ENCODE results near the gene CTNNA1.
"Not testable (repeated sequence)": the region's sequence is repeated elsewhere in the genome, so short reads cannot be mapped to it uniquely, and the experiment has no call there.

The CTNNA1 gene

DNA sequence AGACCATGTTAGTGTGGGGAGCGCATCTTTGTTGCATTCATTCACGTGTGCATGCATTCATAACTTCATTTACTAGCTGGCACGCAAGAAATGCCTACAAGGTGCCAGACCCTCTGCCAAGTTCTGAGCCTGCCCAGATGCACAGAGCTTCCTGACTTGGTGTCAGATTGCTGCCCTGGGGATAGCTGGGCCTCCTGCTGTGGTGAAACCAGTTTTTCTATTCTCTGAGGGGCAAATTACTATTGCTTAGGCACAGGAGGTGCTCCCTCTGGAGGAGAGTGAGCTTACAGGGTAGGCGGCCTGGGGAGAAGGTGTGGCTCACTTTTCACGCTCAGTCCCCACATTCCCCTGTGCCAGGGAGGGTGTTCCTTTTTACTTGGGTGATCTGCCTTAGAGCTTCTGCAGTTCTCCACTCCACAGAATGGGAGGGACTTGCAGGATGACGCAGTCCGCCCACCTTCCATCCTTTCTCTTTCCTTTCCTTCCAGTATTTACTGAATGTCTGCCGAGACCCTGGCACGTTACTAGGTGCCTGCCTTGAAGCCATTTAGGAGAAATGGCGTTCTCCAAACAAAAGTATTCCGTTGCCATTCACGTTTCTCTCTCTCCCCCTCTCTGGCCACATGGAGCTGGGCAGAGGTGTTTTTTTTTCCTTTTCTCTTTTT is 27.9 kb upstream of the CTNNA1 start:
- Histone ChIP-seq H3K27ac (peak overlapping the region in 1 of 2 donors; percentile 23), H3K4me3 (no peak overlapping the region)
- TF ChIP-seq, protein P1, sequence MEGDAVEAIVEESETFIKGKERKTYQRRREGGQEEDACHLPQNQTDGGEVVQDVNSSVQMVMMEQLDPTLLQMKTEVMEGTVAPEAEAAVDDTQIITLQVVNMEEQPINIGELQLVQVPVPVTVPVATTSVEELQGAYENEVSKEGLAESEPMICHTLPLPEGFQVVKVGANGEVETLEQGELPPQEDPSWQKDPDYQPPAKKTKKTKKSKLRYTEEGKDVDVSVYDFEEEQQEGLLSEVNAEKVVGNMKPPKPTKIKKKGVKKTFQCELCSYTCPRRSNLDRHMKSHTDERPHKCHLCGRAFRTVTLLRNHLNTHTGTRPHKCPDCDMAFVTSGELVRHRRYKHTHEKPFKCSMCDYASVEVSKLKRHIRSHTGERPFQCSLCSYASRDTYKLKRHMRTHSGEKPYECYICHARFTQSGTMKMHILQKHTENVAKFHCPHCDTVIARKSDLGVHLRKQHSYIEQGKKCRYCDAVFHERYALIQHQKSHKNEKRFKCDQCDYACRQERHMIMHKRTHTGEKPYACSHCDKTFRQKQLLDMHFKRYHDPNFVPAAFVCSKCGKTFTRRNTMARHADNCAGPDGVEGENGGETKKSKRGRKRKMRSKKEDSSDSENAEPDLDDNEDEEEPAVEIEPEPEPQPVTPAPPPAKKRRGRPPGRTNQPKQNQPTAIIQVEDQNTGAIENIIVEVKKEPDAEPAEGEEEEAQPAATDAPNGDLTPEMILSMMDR (IDR thresholded peaks at IDR 0.05): no peak
- no peak for DNase-seq (ENCODE audit: low spot score)

DNA sequence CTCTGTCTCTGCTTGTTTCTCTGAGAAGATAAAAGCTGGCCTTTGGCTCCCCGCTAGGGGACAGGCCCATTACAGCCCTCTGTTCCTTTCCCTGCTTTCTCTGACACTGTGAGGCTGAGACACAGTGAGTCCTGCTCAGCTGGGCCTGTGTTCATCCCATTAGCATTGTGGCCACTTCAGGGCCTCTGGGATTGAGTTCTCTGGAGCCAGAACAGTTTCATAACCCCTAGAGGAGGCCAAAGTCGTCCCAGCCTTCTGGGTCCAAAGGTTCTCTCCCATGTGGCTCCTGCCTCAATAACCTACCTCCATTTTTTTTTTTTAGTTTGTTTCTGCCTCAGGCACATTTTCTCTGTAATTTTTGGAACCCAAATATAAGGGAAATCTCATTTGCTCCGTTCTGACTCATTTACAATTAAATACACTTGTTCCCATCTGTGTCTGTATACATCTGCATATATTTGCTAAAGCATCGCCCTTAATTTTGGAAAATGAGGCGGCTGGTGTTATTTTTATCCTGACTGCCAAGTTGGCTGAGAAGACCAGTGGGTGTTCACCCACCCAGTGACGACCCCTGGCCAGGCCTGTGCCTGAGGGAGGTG is 27.3 kb upstream of the CTNNA1 start:
- DNase-seq (ENCODE audit: low spot score): no peak
- Histone ChIP-seq H3K27ac (peak overlapping the region in 1 of 2 donors; percentile 23), H3K4me3 (no peak overlapping the region)
- TF ChIP-seq, protein P1 (IDR thresholded peaks at IDR 0.05): no peak

DNA sequence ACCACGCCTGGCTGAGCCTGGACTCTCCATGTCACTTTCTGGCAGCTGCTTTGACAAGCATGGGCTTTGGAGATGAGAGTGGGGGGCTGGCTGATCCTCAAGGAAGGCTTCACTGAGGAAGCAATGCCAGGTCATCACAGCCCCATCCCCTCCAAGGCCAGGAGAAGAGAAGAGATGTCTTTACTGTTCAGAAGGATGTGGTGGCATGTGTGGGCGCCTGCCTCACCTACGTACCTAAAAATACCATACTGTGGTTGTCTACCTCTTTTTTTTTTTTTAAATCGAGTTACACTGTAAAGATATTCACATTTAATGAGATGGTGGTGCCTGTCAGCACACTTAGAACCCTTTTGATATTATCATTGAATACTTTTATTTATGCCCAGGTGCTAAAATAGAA is 26.4 kb upstream of the CTNNA1 start:
- Histone ChIP-seq H3K27ac (no peak overlapping the region), H3K4me3 (no peak overlapping the region)
- DNase-seq (ENCODE audit: low spot score): no peak
- TF ChIP-seq, protein P1 (IDR thresholded peaks at IDR 0.05): no peak

DNA sequence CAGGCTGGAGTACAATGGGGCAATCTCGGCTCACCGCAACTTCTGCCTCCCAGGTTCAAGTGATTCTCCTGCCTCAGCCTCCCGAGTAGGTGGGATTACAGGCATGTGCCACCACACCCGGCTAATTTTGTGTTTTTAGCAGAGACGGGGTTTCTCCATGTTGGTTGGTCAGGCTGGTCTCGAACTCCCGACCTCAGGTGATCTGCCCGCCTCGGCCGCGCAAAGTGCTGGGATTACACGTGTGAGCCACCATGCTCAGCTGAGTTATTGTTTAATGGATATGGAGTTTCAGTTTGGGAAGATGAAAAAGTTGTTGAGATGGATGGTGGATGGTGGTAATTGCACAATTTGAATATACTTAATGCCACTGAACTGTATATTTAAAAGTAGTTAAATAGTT is 22.7 kb upstream of the CTNNA1 start:
- H3K27ac ChIP-seq; DNase-seq (ENCODE audit: low spot score); H3K4me3 ChIP-seq: not testable (repeated sequence)

GRCh38 chr5:138732466-138732865 is 20.8 kb upstream of the CTNNA1 start:
- no peak for DNase-seq (ENCODE audit: low spot score)
- TF ChIP-seq, protein P1 (IDR thresholded peaks at IDR 0.05): no peak

DNA sequence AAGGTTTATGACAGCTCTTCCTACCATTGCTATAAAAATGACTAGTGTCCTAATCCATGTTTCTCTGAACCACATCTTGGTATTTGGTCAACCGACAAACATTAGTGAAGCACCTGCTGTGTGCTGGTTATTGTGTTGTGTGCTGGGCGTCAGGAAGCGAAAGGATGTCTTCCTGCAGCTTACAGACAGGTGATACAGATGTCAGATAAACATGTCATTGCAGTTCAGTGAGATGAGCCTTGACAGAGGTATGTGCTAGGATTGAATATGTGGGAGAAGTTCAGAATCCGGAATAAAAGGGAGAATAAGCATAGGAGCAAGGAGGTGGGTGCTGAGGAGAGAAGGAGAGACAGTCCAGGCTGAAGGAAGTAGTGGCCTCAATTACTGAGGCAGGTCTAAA is 20.3 kb upstream of the CTNNA1 start:
- no peak for DNase-seq (ENCODE audit: low spot score)
- H3K27ac ChIP-seq: no peak overlapping the region
- TF ChIP-seq, protein P1 (IDR thresholded peaks at IDR 0.05): no peak

More at GRCh38 chr5:138732466-138732865, 20.8 kb upstream of the CTNNA1 start:
- Histone ChIP-seq H3K27ac (no peak overlapping the region), H3K4me3 (no peak overlapping the region)

DNA sequence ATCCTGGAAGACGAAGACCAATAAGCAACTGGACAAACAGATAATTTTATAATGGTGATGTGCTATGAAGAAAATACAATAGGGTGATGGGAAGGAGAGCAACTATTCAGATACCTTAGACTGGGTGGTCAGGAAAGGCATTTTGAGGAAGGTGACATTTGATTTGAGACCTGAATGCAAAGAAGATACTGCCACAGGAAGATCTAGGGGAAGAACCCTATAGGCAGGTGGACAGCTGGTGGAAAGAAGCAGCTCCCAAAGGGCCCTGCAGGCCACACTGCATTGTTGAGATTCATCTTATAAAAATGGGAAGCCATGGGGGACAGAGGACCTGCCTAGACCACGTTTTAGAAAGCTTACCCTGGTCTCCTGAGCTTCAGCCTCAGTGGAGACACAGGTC is 19.7 kb upstream of the CTNNA1 start:
- Histone ChIP-seq H3K27ac (no peak overlapping the region), H3K4me3 (no peak overlapping the region)
- TF ChIP-seq, protein P1 (IDR thresholded peaks at IDR 0.05): no peak
- no peak for DNase-seq (ENCODE audit: low spot score)

More for the DNA sequence above, 20.3 kb upstream of the CTNNA1 start:
- no peak overlapping the region for H3K4me3 ChIP-seq
